Transverse colon (tissue), 4 donors: Measurements from ENCODE around the gene NTF4.
"Not testable (repeated sequence)": the region's sequence is repeated elsewhere in the genome, so short reads cannot be mapped to it uniquely, and the experiment has no call there.

Experiments used
- EP300 ChIP-seq: sonication (generic); formaldehyde crosslinking; IDR thresholded peaks from one replicate; pipeline ENCODE4 v1.6.1; 2017; ENCODE audit warnings: antibody characterized with exemption, low read depth
- POLR2A ChIP-seq: fragments of 450-650 bp; IDR thresholded peaks from one replicate; pipeline ENCODE4 v1.6.1; 2016; ENCODE audit warnings: antibody characterized with exemption, mild to moderate bottlenecking, moderate library complexity
- POLR2AphosphoS5 ChIP-seq, 3 donors: sonication (generic); formaldehyde crosslinking; IDR thresholded peaks; one replicate each; pipeline ENCODE4 v1.6.1; 2016; ENCODE audit warnings: antibody characterized with exemption in 3 of 3
- TF ChIP-seq, protein P1 (sequence below), 5 experiments: fragments of 200-600 bp in 3 of 5; fragments of 450-650 bp in 2 of 5; sonication (generic) in 3 of 5; IDR thresholded peaks; 1 replicate in 2 of 5; 2 replicates in 3 of 5; pipeline ENCODE4 v1.5.1; 2016 to 2017; ENCODE audit warnings: antibody characterized with exemption in 5 of 5, inconsistent platforms in 3 of 5, mild to moderate bottlenecking in 2 of 5, moderate library complexity in 1 of 5

DNA sequence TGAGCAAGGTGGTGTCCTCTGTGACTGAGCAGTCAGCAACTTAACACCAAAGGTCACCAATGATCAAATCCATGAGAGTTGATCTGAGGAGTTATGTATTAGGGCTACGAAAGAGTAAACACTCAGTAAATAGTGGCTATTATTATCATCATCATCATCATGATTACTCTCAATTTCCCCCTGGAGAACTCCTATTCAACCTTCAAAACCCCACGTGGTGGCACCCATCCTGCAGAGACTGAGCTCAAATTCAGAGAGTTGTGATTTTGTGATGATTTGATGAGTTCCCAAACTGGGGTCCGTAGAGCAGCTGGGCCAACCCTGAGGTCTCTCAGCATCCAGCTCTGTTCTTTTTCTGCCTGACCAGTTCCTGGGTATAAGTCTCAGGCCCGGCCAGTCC lies 14.8 kb downstream of the NTF4 start:
- TF ChIP-seq POLR2A; POLR2AphosphoS5 (IDR thresholded peaks at IDR 0.05); EP300: not testable (repeated sequence)
- TF ChIP-seq, protein P1, sequence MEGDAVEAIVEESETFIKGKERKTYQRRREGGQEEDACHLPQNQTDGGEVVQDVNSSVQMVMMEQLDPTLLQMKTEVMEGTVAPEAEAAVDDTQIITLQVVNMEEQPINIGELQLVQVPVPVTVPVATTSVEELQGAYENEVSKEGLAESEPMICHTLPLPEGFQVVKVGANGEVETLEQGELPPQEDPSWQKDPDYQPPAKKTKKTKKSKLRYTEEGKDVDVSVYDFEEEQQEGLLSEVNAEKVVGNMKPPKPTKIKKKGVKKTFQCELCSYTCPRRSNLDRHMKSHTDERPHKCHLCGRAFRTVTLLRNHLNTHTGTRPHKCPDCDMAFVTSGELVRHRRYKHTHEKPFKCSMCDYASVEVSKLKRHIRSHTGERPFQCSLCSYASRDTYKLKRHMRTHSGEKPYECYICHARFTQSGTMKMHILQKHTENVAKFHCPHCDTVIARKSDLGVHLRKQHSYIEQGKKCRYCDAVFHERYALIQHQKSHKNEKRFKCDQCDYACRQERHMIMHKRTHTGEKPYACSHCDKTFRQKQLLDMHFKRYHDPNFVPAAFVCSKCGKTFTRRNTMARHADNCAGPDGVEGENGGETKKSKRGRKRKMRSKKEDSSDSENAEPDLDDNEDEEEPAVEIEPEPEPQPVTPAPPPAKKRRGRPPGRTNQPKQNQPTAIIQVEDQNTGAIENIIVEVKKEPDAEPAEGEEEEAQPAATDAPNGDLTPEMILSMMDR (IDR thresholded peaks at IDR 0.05) = not testable (repeated sequence)
